K562 (cell line): Measurements from ENCODE around the gene CDK9. TPM values are rescaled to one million over a fixed set of nuclear protein-coding genes. Genes with fewer than 3 reads are reported as not detected.

ENCODE experiments used
- ATAC-seq: fragments of 200-7000 bp; cut with Tn5 transposase; 3 replicates; pipeline ENCODE4 v1.9.1; 2020; ENCODE audit warnings: moderate library complexity
- BruUV-seq: library from RNA; stranded (reverse); fragments of 400-500 nt; replicated peaks from 2 replicates; lab custom pipeline; 2021; lab: Mats Ljungman, UMichigan
- CTCF ChIA-PET: fragments of 300-600 bp; formaldehyde crosslinking; extraction: SDS; loops from one replicate; lab custom pipeline; 2021; ENCODE audit warnings: low intra/inter-chr PET ratio; lab: Yijun Ruan, JAX
- POLR2A ChIA-PET: fragments of 300-600, 350-650 bp; sonication (Branson Sonifier 250); formaldehyde crosslinking; extraction: SDS; loops from one replicate; lab custom pipeline; 2021; ENCODE audit warnings: antibody characterized with exemption, inconsistent platforms; lab: Yijun Ruan, JAX
- DNase-seq, 4 experiments: peaks; one replicate each; pipeline versions ENCODE4 v3.0.0 to v3.0.0-alpha.2; 2011 to 2018; ENCODE audit warnings: low spot score in 3 of 4, mixed read lengths in 3 of 4; ENCODE audit errors: extremely low read depth in 1 of 4
- FAIRE-seq: peaks from 2 replicates; lab custom pipeline; 2011; peaks lifted over from hg19 to GRCh38; lab: Jason Lieb, UNC
- H2AFZ ChIP-seq: 2 replicates; pipeline ENCODE4 v1.6.0; 2011; ENCODE audit warnings: low read depth, low read length, control low read depth, inconsistent platforms
- H3K27ac ChIP-seq: fragments of 200-600 bp; 3 replicates; pipeline ENCODE4 v1.8.0; 2011; ENCODE audit warnings: low read depth, mild to moderate bottlenecking, control low read depth, inconsistent platforms, low read length, moderate library complexity, mixed read lengths; ENCODE audit errors: extremely low read depth
- H3K27me3 ChIP-seq, 2 experiments: fragments of 300-600 bp in 1 of 2; 2 replicates in 1 of 2; 3 replicates in 1 of 2; pipeline versions ENCODE4 v1.6.0 to v1.8.0; 2011; ENCODE audit warnings: inconsistent platforms in 2 of 2, low read length in 2 of 2, mild to moderate bottlenecking in 1 of 2, mixed read lengths in 1 of 2, moderate library complexity in 1 of 2; ENCODE audit not compliant: control insufficient read depth in 2 of 2, insufficient read depth in 2 of 2
- H3K36me3 ChIP-seq: fragments of 300-600 bp; 3 replicates; pipeline ENCODE4 v1.8.0; 2011; ENCODE audit warnings: mild to moderate bottlenecking, low read length, inconsistent platforms; ENCODE audit not compliant: control insufficient read depth, insufficient read depth
- H3K4me1 ChIP-seq, 2 experiments: fragments of 200-600 bp in 1 of 2; replicated peaks in 1 of 2; 2 replicates in 1 of 2; 3 replicates in 1 of 2; pipeline versions ENCODE4 v1.5.1 to v1.8.0; 2011; ENCODE audit warnings: inconsistent platforms in 2 of 2, low read length in 2 of 2, mild to moderate bottlenecking in 1 of 2, mixed read lengths in 1 of 2, moderate library complexity in 1 of 2; ENCODE audit not compliant: control insufficient read depth in 2 of 2, insufficient read depth in 2 of 2
- H3K4me2 ChIP-seq: 2 replicates; pipeline ENCODE4 v1.6.1; 2011; ENCODE audit warnings: low read length, control low read depth, inconsistent platforms, mixed read lengths; ENCODE audit not compliant: insufficient read depth
- H3K4me3 ChIP-seq: fragments of 200-600 bp; sonication (generic), shearing (Covaris generic); 2 replicates; pipeline ENCODE4 v1.5.1; 2016; ENCODE audit warnings: control low read depth, inconsistent platforms
- H3K79me2 ChIP-seq: fragments of 200-600 bp; 3 replicates; pipeline ENCODE4 v1.8.0; 2011; ENCODE audit warnings: low read length, inconsistent platforms; ENCODE audit not compliant: control insufficient read depth, insufficient read depth
- H3K9ac ChIP-seq, 2 experiments: 2 replicates each; pipeline versions ENCODE4 v1.6.0 to v1.6.1; 2011; ENCODE audit warnings: low read depth in 2 of 2, low read length in 2 of 2, control low read depth in 1 of 2, inconsistent platforms in 1 of 2, mild to moderate bottlenecking in 1 of 2, mixed read lengths in 1 of 2; ENCODE audit not compliant: insufficient read depth in 1 of 2
- H3K9me1 ChIP-seq: one replicate; pipeline ENCODE4 v1.6.0; 2011; ENCODE audit warnings: inconsistent platforms, mild to moderate bottlenecking, low read length, moderate library complexity; ENCODE audit not compliant: control insufficient read depth, insufficient read depth
- H3K9me3 ChIP-seq: replicated peaks from 2 replicates; pipeline ENCODE4 v1.5.1; 2011; ENCODE audit warnings: low read depth, low read length, inconsistent platforms; ENCODE audit not compliant: control insufficient read depth, insufficient read depth
- H4K20me1 ChIP-seq: replicated peaks from 2 replicates; pipeline ENCODE4 v1.6.1; 2011; ENCODE audit warnings: low read length, inconsistent platforms, mixed read lengths; ENCODE audit not compliant: control insufficient read depth, insufficient read depth
- EHMT2 ChIP-seq: fragments of 450-650 bp; IDR thresholded peaks from 2 replicates; pipeline ENCODE4 v1.6.1; 2018; ENCODE audit warnings: antibody characterized with exemption
- ELK1 ChIP-seq: sonication (generic); formaldehyde crosslinking; IDR thresholded peaks from 2 replicates; pipeline ENCODE4 v1.8.1; 2022; ENCODE audit warnings: missing genetic modification reagents
- ETS2 ChIP-seq: IDR thresholded peaks from 2 replicates; pipeline ENCODE4 v1.6.1; 2016; ENCODE audit warnings: borderline replicate concordance, missing genetic modification characterization, mild to moderate bottlenecking, moderate library complexity, missing compliant biosample characterization; ENCODE audit not compliant: poor library complexity, severe bottlenecking
- HMG20B ChIP-seq: fragments of 250-450 bp; sonication (Bioruptor Pico); IDR thresholded peaks from 2 replicates; pipeline ENCODE4 v1.5.0; 2021; ENCODE audit warnings: mild to moderate bottlenecking
- MTA1 ChIP-seq: fragments of 450-650 bp; IDR thresholded peaks from 2 replicates; pipeline ENCODE4 v1.6.1; 2017; ENCODE audit warnings: borderline replicate concordance
- RCOR1 ChIP-seq, 2 experiments: IDR thresholded peaks; 2 replicates each; pipeline ENCODE4 v1.6.1; 2012; ENCODE audit warnings: low read depth in 2 of 2, low read length in 2 of 2, borderline replicate concordance in 1 of 2, improper control_type of control experiment in 1 of 2
- SMAD2 ChIP-seq: fragments of 150-350 bp; IDR thresholded peaks from 2 replicates; pipeline ENCODE4 v1.6.1; 2014; ENCODE audit warnings: low read depth, mild to moderate bottlenecking, low read length
- TSC22D4 ChIP-seq: fragments of 450-650 bp; IDR thresholded peaks from 2 replicates; pipeline ENCODE4 v1.6.1; 2016; ENCODE audit warnings: missing genetic modification characterization, missing biosample characterization, control low read depth
- ZEB2 ChIP-seq: fragments of 450-650 bp; IDR thresholded peaks from 2 replicates; pipeline ENCODE4 v1.6.1; 2016
- ZKSCAN3 ChIP-seq: fragments of 250-450 bp; sonication (Bioruptor Pico); IDR thresholded peaks from 2 replicates; pipeline ENCODE4 v1.4.0; 2020
- ZNF239 ChIP-seq: fragments of 250-450 bp; sonication (Bioruptor Pico); IDR thresholded peaks from 2 replicates; pipeline ENCODE4 v1.4.0; 2020; ENCODE audit warnings: mild to moderate bottlenecking
- ZNF512 ChIP-seq: IDR thresholded peaks from 2 replicates; pipeline ENCODE4 v1.6.1; 2016; ENCODE audit warnings: missing genetic modification characterization, missing compliant biosample characterization
- WGBS: fragments of 100-300 bp; shearing (Covaris generic); methylation state at CpG from one replicate; pipeline ENCODE4 v1.1.6; 2016; ENCODE audit warnings: low coverage, mixed read lengths; ENCODE audit not compliant: insufficient coverage; ENCODE audit errors: missing lambda C conversion rate; 5-methylcytosine and 5-hydroxymethylcytosine counted together
- in situ Hi-C: fragments of 300-500 bp; cut with MboI; formaldehyde crosslinking; loops from 4 replicates; pipeline ENCODE4 v1.15.0; 2018; ENCODE audit warnings: inconsistent platforms, mixed read lengths
- intact Hi-C: fragments of 100-400 bp; cut with micrococcal nuclease; formaldehyde crosslinking; loops from 2 replicates; pipeline ENCODE4 v1.14.2; 2022
- polyA plus RNA-seq, 8 experiments: library from polyadenylated mRNA; depleted of rRNA in 4 of 8; stranded (reverse) in 5 of 8; unstranded in 3 of 8; fragments of >200 nt; fragmentation: Nextera tagmentation in 2 of 8; fragmentation: Illumina TruSeq in 1 of 8; extraction: Ambion mirVana in 2 of 8; extraction: Trizol in 1 of 8; gene quantifications; 2 replicates each; pipeline versions ENCODE4 v1.2.1 to v1.2.3, GENCODE V29; 2011 to 2014; ENCODE audit warnings: inconsistent platforms in 1 of 8, missing spikeins in 1 of 8
- total RNA-seq, 7 experiments: library from RNA; depleted of rRNA in 6 of 7; stranded (reverse); fragments of >200 nt in 6 of 7; fragmentation: Illumina TruSeq in 2 of 7; extraction: Trizol in 2 of 7; gene quantifications; 2 replicates each; pipeline versions ENCODE4 v1.2.1 to v1.2.3, GENCODE V29; 2011 to 2021; ENCODE audit warnings: low replicate concordance in 1 of 7
- TF ChIP-seq, protein P1 (sequence below): fragments of 250-450 bp; sonication (Bioruptor Pico); IDR thresholded peaks from 2 replicates; pipeline ENCODE4 v1.8.0; 2021; ENCODE audit warnings: moderate library complexity, mild to moderate bottlenecking, inconsistent platforms
- TF ChIP-seq, protein P2 (sequence below): fragments of 450-650 bp; formaldehyde crosslinking; IDR thresholded peaks from 2 replicates; pipeline ENCODE4 v1.4.0; 2020; ENCODE audit warnings: mild to moderate bottlenecking, moderate library complexity
- TF ChIP-seq, protein P3 (sequence below): fragments of 450-650 bp; IDR thresholded peaks from 2 replicates; pipeline ENCODE4 v1.6.1; 2016; ENCODE audit warnings: mild to moderate bottlenecking

Gene CDK9
- total and polyA plus RNA-seq, 9 of the 15 experiments (the other 6 are each of a cell fraction or from before 2014, with no cell fraction given), result 4.2 to 78.6 (median 33.0) TPM

- intact Hi-C loops, result no loop called here
- no peak overlapping the region for H2AFZ ChIP-seq
- peaks cover 11 to 61% of the 10 kb centered on the region in 2 experiments; a peak in 3 of 5 replicates for H3K27me3 ChIP-seq
- no peak overlapping the region for H3K27ac ChIP-seq
- peaks cover 23% of the 10 kb centered on the region for H4K20me1 ChIP-seq
- BruUV-seq, result no TSS peak
- ATAC-seq (peak; percentile 71), DNase-seq (peak; percentile 51 to 60 (median 54)), FAIRE-seq (peak; percentile 80)
- in situ Hi-C loops, result loop anchor here (25.0 kb wide), 1 partner anchor 611 kb away; the partner anchor contains the start of gene URM1
- no peak overlapping the region for H3K4me3 ChIP-seq
- H3K9ac ChIP-seq, result no peak overlapping the region
- H3K4me1 ChIP-seq, result peaks cover 0 to 25% of the 10 kb centered on the region in 2 experiments; a peak in 2 of 5 replicates
- ChIA-PET CTCF (no interaction called here), POLR2A (no interaction called here)
- no peaks in the 10 kb centered on the region for H3K36me3 ChIP-seq
- no peak overlapping the region for H3K4me2 ChIP-seq
- H3K79me2 ChIP-seq, result no peaks in the 10 kb centered on the region
- WGBS, result 12% methylated on average over 10 of the region's 10 CpGs
- no peaks in the 10 kb centered on the region for H3K9me3 ChIP-seq
- no peaks in the 10 kb centered on the region for H3K9me1 ChIP-seq
- peak; percentile 98 for TF ChIP-seq EHMT2
- no peak for TF ChIP-seq ETS2 (tag)
- no peak for TF ChIP-seq TSC22D4 (tag)
- TF ChIP-seq ZNF512 (tag), result no peak
- TF ChIP-seq ZNF239, result no peak
- TF ChIP-seq ZKSCAN3, result no peak
- TF ChIP-seq RCOR1 (IDR thresholded peaks at IDR 0.05; ENCODE audit: borderline replicate concordance in 1 of 2, low read depth in 2 of 2, low read length in 2 of 2), result no peak
- TF ChIP-seq MTA1, result no peak
- TF ChIP-seq HMG20B (CRISPR knock-in tag), result no peak
- TF ChIP-seq, protein P1, sequence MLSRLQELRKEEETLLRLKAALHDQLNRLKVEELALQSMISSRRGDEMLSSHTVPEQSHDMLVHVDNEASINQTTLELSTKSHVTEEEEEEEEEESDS (CRISPR knock-in tag), result no peak
- TF ChIP-seq, protein P2, sequence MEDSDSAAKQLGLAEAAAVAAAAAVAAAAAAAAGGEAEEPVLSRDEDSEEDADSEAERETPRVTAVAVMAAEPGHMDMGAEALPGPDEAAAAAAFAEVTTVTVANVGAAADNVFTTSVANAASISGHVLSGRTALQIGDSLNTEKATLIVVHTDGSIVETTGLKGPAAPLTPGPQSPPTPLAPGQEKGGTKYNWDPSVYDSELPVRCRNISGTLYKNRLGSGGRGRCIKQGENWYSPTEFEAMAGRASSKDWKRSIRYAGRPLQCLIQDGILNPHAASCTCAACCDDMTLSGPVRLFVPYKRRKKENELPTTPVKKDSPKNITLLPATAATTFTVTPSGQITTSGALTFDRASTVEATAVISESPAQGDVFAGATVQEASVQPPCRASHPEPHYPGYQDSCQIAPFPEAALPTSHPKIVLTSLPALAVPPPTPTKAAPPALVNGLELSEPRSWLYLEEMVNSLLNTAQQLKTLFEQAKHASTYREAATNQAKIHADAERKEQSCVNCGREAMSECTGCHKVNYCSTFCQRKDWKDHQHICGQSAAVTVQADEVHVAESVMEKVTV (CRISPR knock-in tag), result no peak
- TF ChIP-seq SMAD2, result no peak
- no peak for TF ChIP-seq ELK1
- TF ChIP-seq, protein P3, sequence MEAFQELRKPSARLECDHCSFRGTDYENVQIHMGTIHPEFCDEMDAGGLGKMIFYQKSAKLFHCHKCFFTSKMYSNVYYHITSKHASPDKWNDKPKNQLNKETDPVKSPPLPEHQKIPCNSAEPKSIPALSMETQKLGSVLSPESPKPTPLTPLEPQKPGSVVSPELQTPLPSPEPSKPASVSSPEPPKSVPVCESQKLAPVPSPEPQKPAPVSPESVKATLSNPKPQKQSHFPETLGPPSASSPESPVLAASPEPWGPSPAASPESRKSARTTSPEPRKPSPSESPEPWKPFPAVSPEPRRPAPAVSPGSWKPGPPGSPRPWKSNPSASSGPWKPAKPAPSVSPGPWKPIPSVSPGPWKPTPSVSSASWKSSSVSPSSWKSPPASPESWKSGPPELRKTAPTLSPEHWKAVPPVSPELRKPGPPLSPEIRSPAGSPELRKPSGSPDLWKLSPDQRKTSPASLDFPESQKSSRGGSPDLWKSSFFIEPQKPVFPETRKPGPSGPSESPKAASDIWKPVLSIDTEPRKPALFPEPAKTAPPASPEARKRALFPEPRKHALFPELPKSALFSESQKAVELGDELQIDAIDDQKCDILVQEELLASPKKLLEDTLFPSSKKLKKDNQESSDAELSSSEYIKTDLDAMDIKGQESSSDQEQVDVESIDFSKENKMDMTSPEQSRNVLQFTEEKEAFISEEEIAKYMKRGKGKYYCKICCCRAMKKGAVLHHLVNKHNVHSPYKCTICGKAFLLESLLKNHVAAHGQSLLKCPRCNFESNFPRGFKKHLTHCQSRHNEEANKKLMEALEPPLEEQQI, result no peak; the same call in 1 of the 2 replicates
- no peak for TF ChIP-seq ZEB2
Observed at GRCh38 chr9:127751269-127752054, 34.4 kb upstream of the CDK9 start.
